Astrocyte (in vitro differentiated cells and primary cell): ENCODE results near the gene TRAF7. TPM values are rescaled to one million over a fixed set of nuclear protein-coding genes. Genes with fewer than 3 reads are reported as not detected.

ENCODE experiments used
- DNase-seq: peaks from one replicate; pipeline ENCODE4 v3.0.0-alpha.2; 2010; ENCODE audit warnings: low read depth
- FAIRE-seq: peaks from 2 replicates; lab custom pipeline; 2011; peaks lifted over from hg19 to GRCh38; lab: Jason Lieb, UNC
- H2AFZ ChIP-seq: 2 replicates; pipeline ENCODE4 v1.6.0; 2012; ENCODE audit warnings: low read depth, low read length, inconsistent platforms
- H3K27ac ChIP-seq: 2 replicates; pipeline ENCODE4 v1.5.1; 2011; ENCODE audit warnings: low read depth, low read length, inconsistent platforms
- H3K27me3 ChIP-seq: 2 replicates; pipeline ENCODE4 v1.6.0; 2011; ENCODE audit warnings: low read length, inconsistent platforms; ENCODE audit not compliant: insufficient read depth
- H3K36me3 ChIP-seq: 2 replicates; pipeline ENCODE4 v1.5.1; 2011; ENCODE audit warnings: low read length, inconsistent platforms; ENCODE audit not compliant: insufficient read depth
- H3K4me1 ChIP-seq: 2 replicates; pipeline ENCODE4 v1.5.1; 2011; ENCODE audit warnings: low read length, inconsistent platforms; ENCODE audit not compliant: insufficient read depth
- H3K4me2 ChIP-seq: 2 replicates; pipeline ENCODE4 v1.6.0; 2012; ENCODE audit warnings: low read length, inconsistent platforms
- H3K4me3 ChIP-seq: 2 replicates; pipeline ENCODE4 v1.5.1; 2011; ENCODE audit warnings: low read depth, mild to moderate bottlenecking, low read length, inconsistent platforms; ENCODE audit not compliant: insufficient read depth
- H3K79me2 ChIP-seq: 2 replicates; pipeline ENCODE4 v1.6.0; 2012; ENCODE audit warnings: mild to moderate bottlenecking, low read length, inconsistent platforms; ENCODE audit not compliant: insufficient read depth
- H3K9ac ChIP-seq: 2 replicates; pipeline ENCODE4 v1.6.0; 2012; ENCODE audit warnings: mild to moderate bottlenecking, low read length, inconsistent platforms
- H3K9me3 ChIP-seq: 2 replicates; pipeline ENCODE4 v1.5.1; 2012; ENCODE audit warnings: low read depth, mild to moderate bottlenecking, low read length, inconsistent platforms; ENCODE audit not compliant: insufficient read depth
- H4K20me1 ChIP-seq: 2 replicates; pipeline ENCODE4 v1.6.0; 2012; ENCODE audit warnings: low read length, inconsistent platforms; ENCODE audit not compliant: insufficient read depth
- H3K27ac Mint-ChIP-seq: one replicate; pipeline ENCODE4 v1.8.0; 2021; ENCODE audit warnings: mild to moderate bottlenecking, mixed read lengths; ENCODE audit not compliant: unreplicated experiment
- H3K27me3 Mint-ChIP-seq: one replicate; pipeline ENCODE4 v1.8.0; 2021; ENCODE audit warnings: low read depth, mixed read lengths; ENCODE audit not compliant: unreplicated experiment
- H3K36me3 Mint-ChIP-seq: one replicate; pipeline ENCODE4 v1.8.0; 2021; ENCODE audit warnings: low read depth, mixed read lengths; ENCODE audit not compliant: unreplicated experiment
- H3K4me1 Mint-ChIP-seq: one replicate; pipeline ENCODE4 v1.8.0; 2021; ENCODE audit warnings: low read depth, mixed read lengths; ENCODE audit not compliant: unreplicated experiment
- H3K4me3 Mint-ChIP-seq: one replicate; pipeline ENCODE4 v1.8.0; 2021; ENCODE audit warnings: mild to moderate bottlenecking, moderate library complexity, mixed read lengths; ENCODE audit not compliant: unreplicated experiment
- H3K9me3 Mint-ChIP-seq: one replicate; pipeline ENCODE4 v1.8.0; 2021; ENCODE audit warnings: mild to moderate bottlenecking, mixed read lengths; ENCODE audit not compliant: unreplicated experiment
- EZH2 ChIP-seq: IDR thresholded peaks from 2 replicates; pipeline ENCODE4 v1.6.1; 2012; ENCODE audit warnings: mild to moderate bottlenecking, low read length, inconsistent platforms; ENCODE audit not compliant: insufficient read depth
- total RNA-seq: library from RNA; stranded (reverse); gene quantifications from 2 replicates; pipeline ENCODE4 v1.2.1, GENCODE V29; 2021
- TF ChIP-seq, protein P1 (sequence below): IDR thresholded peaks from 2 replicates; pipeline ENCODE4 v1.5.1; 2011; ENCODE audit warnings: low read depth, mild to moderate bottlenecking, inconsistent platforms, low read length, moderate library complexity; ENCODE audit not compliant: insufficient read depth

TRAF7 gene
- total RNA-seq, 1 donor from 2014 or later = 92.1 TPM

GRCh38 chr16:2166263-2167067, 10.9 kb downstream of the TRAF7 start:
- TF ChIP-seq, protein P1, sequence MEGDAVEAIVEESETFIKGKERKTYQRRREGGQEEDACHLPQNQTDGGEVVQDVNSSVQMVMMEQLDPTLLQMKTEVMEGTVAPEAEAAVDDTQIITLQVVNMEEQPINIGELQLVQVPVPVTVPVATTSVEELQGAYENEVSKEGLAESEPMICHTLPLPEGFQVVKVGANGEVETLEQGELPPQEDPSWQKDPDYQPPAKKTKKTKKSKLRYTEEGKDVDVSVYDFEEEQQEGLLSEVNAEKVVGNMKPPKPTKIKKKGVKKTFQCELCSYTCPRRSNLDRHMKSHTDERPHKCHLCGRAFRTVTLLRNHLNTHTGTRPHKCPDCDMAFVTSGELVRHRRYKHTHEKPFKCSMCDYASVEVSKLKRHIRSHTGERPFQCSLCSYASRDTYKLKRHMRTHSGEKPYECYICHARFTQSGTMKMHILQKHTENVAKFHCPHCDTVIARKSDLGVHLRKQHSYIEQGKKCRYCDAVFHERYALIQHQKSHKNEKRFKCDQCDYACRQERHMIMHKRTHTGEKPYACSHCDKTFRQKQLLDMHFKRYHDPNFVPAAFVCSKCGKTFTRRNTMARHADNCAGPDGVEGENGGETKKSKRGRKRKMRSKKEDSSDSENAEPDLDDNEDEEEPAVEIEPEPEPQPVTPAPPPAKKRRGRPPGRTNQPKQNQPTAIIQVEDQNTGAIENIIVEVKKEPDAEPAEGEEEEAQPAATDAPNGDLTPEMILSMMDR = no peak
- TF ChIP-seq EZH2 = no peak
- peak overlapping the region; percentile 62 for H3K27ac Mint-ChIP-seq
- DNase-seq = no peak

GRCh38 chr16:2167068-2167638, 11.6 kb downstream of the TRAF7 start:
- H3K27me3 ChIP-seq = no peaks in the 10 kb centered on the region
- no peak overlapping the region for H3K4me2 ChIP-seq
- no peak for DNase-seq
- H3K4me1 Mint-ChIP-seq = peaks cover 2% of the 10 kb centered on the region
- H3K27me3 Mint-ChIP-seq = no peaks in the 10 kb centered on the region
- H3K36me3 ChIP-seq = peaks cover 7% of the 10 kb centered on the region
- no peak overlapping the region for H3K4me3 Mint-ChIP-seq
- H3K9ac ChIP-seq = no peak overlapping the region
- H3K9me3 Mint-ChIP-seq = no peaks in the 10 kb centered on the region
- H4K20me1 ChIP-seq = peaks cover 49% of the 10 kb centered on the region
- no peaks in the 10 kb centered on the region for H3K9me3 ChIP-seq
- H2AFZ ChIP-seq = no peak overlapping the region
- H3K4me1 ChIP-seq = peaks cover 2% of the 10 kb centered on the region
- no peak overlapping the region for H3K27ac ChIP-seq
- H3K4me3 ChIP-seq = no peak overlapping the region
- TF ChIP-seq, protein P1 = no peak
- TF ChIP-seq EZH2 = no peak
- no peak overlapping the region for H3K27ac Mint-ChIP-seq
- peaks cover 42% of the 10 kb centered on the region for H3K79me2 ChIP-seq
- no peak for FAIRE-seq
- H3K36me3 Mint-ChIP-seq = peaks cover 2% of the 10 kb centered on the region

More at GRCh38 chr16:2166263-2167067, 10.9 kb downstream of the TRAF7 start:
- no peak overlapping the region for H3K27ac ChIP-seq
- H4K20me1 ChIP-seq = peaks cover 56% of the 10 kb centered on the region
- Mint-ChIP-seq H3K9me3 (no peaks in the 10 kb centered on the region), H3K27me3 (no peaks in the 10 kb centered on the region), H3K4me1 (peaks cover 2% of the 10 kb centered on the region), H3K36me3 (peaks cover 2% of the 10 kb centered on the region), H3K4me3 (no peak overlapping the region)
- H2AFZ ChIP-seq = no peak overlapping the region
- H3K27me3 ChIP-seq = no peaks in the 10 kb centered on the region
- peaks cover 49% of the 10 kb centered on the region for H3K79me2 ChIP-seq
- no peak overlapping the region for H3K4me3 ChIP-seq
- peaks cover 7% of the 10 kb centered on the region for H3K36me3 ChIP-seq
- no peak overlapping the region for H3K9ac ChIP-seq
- FAIRE-seq = no peak
- H3K4me2 ChIP-seq = no peak overlapping the region
- peaks cover 3% of the 10 kb centered on the region for H3K4me1 ChIP-seq
- H3K9me3 ChIP-seq = no peaks in the 10 kb centered on the region

- H3K9me3 Mint-ChIP-seq = no peaks in the 10 kb centered on the region
- H3K4me1 ChIP-seq = no peaks in the 10 kb centered on the region
- no peak overlapping the region for H3K9ac ChIP-seq
- H3K79me2 ChIP-seq = peaks cover 17% of the 10 kb centered on the region
- H4K20me1 ChIP-seq = peaks cover 36% of the 10 kb centered on the region
- H3K4me2 ChIP-seq = no peak overlapping the region
- no peak overlapping the region for H2AFZ ChIP-seq
- no peaks in the 10 kb centered on the region for H3K9me3 ChIP-seq
- H3K27me3 ChIP-seq = no peaks in the 10 kb centered on the region
- H3K36me3 ChIP-seq = peaks cover 7% of the 10 kb centered on the region
- H3K36me3 Mint-ChIP-seq = peaks cover 2% of the 10 kb centered on the region
- H3K4me3 Mint-ChIP-seq = no peak overlapping the region
- H3K27ac ChIP-seq = no peak overlapping the region
- no peaks in the 10 kb centered on the region for H3K4me1 Mint-ChIP-seq
- TF ChIP-seq, protein P1 = no peak
- no peak for TF ChIP-seq EZH2
- H3K27ac Mint-ChIP-seq = no peak overlapping the region
- H3K4me3 ChIP-seq = no peak overlapping the region
- FAIRE-seq (no peak), DNase-seq (no peak)
- no peaks in the 10 kb centered on the region for H3K27me3 Mint-ChIP-seq
These were observed 14.5 kb downstream of the TRAF7 start for GRCh38 chr16:2170080-2170479.
